ENCODE results near the gene EML3. TPM values are rescaled to one million over a fixed set of nuclear protein-coding genes. Genes with fewer than 3 reads are reported as not detected.

Gene EML3
- total and polyA plus RNA-seq, 2 of the 13 experiments (the other 11 are each of a cell fraction or from before 2014, with no cell fraction given), result 10.6 to 12.3 TPM

DNA sequence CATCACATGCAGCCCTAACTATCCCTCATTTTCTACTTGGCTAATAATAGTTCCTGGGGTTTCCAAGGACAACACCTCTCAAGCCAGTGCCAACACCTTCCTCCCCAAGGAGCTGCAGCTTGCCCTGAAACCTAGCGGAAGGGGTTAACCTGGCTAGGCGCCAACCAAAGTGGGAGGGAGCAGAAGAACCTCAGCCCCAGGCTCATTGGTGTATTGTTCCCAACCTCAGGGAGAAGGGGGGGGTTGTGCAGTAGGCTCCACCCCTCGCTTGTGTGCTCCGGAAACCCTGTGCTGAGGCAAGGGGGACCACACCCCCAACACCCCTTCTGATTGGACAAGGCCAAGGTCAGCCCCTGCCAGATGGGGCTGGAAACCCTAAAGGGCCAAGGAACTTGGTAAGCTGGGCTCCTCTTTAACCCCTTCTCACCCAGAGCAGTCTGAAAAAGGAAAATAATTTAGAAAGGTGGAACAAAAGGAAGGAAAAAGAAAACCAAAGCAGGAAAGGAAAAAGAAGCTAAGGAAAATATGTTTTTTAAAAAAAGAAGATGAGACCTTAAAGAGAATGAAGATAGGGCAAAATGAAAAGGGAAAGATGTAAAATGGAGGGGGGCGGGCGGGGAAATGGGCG is 13.4 kb downstream of the EML3 start (continued):
- TF ChIP-seq, protein P1, sequence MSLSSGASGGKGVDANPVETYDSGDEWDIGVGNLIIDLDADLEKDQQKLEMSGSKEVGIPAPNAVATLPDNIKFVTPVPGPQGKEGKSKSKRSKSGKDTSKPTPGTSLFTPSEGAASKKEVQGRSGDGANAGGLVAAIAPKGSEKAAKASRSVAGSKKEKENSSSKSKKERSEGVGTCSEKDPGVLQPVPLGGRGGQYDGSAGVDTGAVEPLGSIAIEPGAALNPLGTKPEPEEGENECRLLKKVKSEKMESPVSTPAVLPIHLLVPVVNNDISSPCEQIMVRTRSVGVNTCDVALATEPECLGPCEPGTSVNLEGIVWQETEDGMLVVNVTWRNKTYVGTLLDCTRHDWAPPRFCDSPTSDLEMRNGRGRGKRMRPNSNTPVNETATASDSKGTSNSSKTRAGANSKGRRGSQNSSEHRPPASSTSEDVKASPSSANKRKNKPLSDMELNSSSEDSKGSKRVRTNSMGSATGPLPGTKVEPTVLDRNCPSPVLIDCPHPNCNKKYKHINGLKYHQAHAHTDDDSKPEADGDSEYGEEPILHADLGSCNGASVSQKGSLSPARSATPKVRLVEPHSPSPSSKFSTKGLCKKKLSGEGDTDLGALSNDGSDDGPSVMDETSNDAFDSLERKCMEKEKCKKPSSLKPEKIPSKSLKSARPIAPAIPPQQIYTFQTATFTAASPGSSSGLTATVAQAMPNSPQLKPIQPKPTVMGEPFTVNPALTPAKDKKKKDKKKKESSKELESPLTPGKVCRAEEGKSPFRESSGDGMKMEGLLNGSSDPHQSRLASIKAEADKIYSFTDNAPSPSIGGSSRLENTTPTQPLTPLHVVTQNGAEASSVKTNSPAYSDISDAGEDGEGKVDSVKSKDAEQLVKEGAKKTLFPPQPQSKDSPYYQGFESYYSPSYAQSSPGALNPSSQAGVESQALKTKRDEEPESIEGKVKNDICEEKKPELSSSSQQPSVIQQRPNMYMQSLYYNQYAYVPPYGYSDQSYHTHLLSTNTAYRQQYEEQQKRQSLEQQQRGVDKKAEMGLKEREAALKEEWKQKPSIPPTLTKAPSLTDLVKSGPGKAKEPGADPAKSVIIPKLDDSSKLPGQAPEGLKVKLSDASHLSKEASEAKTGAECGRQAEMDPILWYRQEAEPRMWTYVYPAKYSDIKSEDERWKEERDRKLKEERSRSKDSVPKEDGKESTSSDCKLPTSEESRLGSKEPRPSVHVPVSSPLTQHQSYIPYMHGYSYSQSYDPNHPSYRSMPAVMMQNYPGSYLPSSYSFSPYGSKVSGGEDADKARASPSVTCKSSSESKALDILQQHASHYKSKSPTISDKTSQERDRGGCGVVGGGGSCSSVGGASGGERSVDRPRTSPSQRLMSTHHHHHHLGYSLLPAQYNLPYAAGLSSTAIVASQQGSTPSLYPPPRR (CRISPR knock-in tag; IDR thresholded peaks at IDR 0.05; ENCODE audit: borderline replicate concordance), result peak; percentile 28; the same call in 1 of the 2 replicates
- peak; percentile 61; the same call in 1 of the 2 replicates for TF ChIP-seq PHF20 (CRISPR knock-in tag; IDR thresholded peaks at IDR 0.05)
- peak; percentile 61; the same call in 1 of the 2 replicates for TF ChIP-seq KDM2A (CRISPR knock-in tag; IDR thresholded peaks at IDR 0.05; ENCODE audit: borderline replicate concordance, low read depth)
- TF ChIP-seq SP5 (CRISPR knock-in tag; IDR thresholded peaks at IDR 0.05; ENCODE audit: borderline replicate concordance, low read depth), result peak; percentile 68; the same call in 1 of the 2 replicates
- TF ChIP-seq, protein P2, sequence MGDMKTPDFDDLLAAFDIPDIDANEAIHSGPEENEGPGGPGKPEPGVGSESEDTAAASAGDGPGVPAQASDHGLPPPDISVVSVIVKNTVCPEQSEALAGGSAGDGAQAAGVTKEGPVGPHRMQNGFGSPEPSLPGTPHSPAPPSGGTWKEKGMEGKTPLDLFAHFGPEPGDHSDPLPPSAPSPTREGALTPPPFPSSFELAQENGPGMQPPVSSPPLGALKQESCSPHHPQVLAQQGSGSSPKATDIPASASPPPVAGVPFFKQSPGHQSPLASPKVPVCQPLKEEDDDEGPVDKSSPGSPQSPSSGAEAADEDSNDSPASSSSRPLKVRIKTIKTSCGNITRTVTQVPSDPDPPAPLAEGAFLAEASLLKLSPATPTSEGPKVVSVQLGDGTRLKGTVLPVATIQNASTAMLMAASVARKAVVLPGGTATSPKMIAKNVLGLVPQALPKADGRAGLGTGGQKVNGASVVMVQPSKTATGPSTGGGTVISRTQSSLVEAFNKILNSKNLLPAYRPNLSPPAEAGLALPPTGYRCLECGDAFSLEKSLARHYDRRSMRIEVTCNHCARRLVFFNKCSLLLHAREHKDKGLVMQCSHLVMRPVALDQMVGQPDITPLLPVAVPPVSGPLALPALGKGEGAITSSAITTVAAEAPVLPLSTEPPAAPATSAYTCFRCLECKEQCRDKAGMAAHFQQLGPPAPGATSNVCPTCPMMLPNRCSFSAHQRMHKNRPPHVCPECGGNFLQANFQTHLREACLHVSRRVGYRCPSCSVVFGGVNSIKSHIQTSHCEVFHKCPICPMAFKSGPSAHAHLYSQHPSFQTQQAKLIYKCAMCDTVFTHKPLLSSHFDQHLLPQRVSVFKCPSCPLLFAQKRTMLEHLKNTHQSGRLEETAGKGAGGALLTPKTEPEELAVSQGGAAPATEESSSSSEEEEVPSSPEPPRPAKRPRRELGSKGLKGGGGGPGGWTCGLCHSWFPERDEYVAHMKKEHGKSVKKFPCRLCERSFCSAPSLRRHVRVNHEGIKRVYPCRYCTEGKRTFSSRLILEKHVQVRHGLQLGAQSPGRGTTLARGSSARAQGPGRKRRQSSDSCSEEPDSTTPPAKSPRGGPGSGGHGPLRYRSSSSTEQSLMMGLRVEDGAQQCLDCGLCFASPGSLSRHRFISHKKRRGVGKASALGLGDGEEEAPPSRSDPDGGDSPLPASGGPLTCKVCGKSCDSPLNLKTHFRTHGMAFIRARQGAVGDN (CRISPR knock-in tag; IDR thresholded peaks at IDR 0.05), result peak; percentile 83
- TF ChIP-seq HOXA5 (CRISPR knock-in tag; IDR thresholded peaks at IDR 0.05), result peak; percentile 51; the same call in 1 of the 2 replicates
- TF ChIP-seq ZNF556 (CRISPR knock-in tag; IDR thresholded peaks at IDR 0.05; ENCODE audit: borderline replicate concordance), result 0 out of 2 replicates have a peak, but pooled peaks have one; percentile 45
- TF ChIP-seq, protein P3, sequence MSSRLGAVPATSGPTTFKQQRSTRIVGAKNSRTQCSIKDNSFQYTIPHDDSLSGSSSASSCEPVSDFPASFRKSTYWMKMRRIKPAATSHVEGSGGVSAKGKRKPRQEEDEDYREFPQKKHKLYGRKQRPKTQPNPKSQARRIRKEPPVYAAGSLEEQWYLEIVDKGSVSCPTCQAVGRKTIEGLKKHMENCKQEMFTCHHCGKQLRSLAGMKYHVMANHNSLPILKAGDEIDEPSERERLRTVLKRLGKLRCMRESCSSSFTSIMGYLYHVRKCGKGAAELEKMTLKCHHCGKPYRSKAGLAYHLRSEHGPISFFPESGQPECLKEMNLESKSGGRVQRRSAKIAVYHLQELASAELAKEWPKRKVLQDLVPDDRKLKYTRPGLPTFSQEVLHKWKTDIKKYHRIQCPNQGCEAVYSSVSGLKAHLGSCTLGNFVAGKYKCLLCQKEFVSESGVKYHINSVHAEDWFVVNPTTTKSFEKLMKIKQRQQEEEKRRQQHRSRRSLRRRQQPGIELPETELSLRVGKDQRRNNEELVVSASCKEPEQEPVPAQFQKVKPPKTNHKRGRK (CRISPR knock-in tag; IDR thresholded peaks at IDR 0.05), result 0 out of 2 replicates have a peak, but pooled peaks have one; percentile 27
- TF ChIP-seq, protein P4, sequence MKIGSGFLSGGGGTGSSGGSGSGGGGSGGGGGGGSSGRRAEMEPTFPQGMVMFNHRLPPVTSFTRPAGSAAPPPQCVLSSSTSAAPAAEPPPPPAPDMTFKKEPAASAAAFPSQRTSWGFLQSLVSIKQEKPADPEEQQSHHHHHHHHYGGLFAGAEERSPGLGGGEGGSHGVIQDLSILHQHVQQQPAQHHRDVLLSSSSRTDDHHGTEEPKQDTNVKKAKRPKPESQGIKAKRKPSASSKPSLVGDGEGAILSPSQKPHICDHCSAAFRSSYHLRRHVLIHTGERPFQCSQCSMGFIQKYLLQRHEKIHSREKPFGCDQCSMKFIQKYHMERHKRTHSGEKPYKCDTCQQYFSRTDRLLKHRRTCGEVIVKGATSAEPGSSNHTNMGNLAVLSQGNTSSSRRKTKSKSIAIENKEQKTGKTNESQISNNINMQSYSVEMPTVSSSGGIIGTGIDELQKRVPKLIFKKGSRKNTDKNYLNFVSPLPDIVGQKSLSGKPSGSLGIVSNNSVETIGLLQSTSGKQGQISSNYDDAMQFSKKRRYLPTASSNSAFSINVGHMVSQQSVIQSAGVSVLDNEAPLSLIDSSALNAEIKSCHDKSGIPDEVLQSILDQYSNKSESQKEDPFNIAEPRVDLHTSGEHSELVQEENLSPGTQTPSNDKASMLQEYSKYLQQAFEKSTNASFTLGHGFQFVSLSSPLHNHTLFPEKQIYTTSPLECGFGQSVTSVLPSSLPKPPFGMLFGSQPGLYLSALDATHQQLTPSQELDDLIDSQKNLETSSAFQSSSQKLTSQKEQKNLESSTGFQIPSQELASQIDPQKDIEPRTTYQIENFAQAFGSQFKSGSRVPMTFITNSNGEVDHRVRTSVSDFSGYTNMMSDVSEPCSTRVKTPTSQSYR (CRISPR knock-in tag; IDR thresholded peaks at IDR 0.05; ENCODE audit: borderline replicate concordance), result peak; percentile 59; the same call in 1 of the 2 replicates
- TF ChIP-seq, protein P5, sequence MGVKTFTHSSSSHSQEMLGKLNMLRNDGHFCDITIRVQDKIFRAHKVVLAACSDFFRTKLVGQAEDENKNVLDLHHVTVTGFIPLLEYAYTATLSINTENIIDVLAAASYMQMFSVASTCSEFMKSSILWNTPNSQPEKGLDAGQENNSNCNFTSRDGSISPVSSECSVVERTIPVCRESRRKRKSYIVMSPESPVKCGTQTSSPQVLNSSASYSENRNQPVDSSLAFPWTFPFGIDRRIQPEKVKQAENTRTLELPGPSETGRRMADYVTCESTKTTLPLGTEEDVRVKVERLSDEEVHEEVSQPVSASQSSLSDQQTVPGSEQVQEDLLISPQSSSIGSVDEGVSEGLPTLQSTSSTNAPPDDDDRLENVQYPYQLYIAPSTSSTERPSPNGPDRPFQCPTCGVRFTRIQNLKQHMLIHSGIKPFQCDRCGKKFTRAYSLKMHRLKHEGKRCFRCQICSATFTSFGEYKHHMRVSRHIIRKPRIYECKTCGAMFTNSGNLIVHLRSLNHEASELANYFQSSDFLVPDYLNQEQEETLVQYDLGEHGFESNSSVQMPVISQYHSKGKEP (CRISPR knock-in tag; IDR thresholded peaks at IDR 0.05), result no peak
- TF ChIP-seq ONECUT2 (CRISPR knock-in tag; IDR thresholded peaks at IDR 0.05), result no peak
- TF ChIP-seq ZNF878 (CRISPR knock-in tag; IDR thresholded peaks at IDR 0.05), result 0 out of 2 replicates have a peak, but pooled peaks have one; percentile 41

Data from HepG2 (cell line).